Stomach (tissue), 9 donors: Measurements from ENCODE around the gene C22orf15. TPM values are rescaled to one million over a fixed set of nuclear protein-coding genes. Genes with fewer than 3 reads are reported as not detected.

Experiments
- DNase-seq, 2 donors: peaks; one replicate each; pipeline versions ENCODE4 v3.0.0 to v3.0.0-alpha.2; 2013 to 2019
- H3K27ac ChIP-seq, 5 donors: fragments of 200-600 bp in 4 of 5; sonication (generic) in 4 of 5; one replicate each; pipeline ENCODE4 v1.5.1; 2013 to 2019; ENCODE audit warnings: mild to moderate bottlenecking in 1 of 5, moderate library complexity in 1 of 5
- H3K27me3 ChIP-seq, 3 donors: fragments of 200-600 bp; sonication (generic); one replicate each; pipeline ENCODE4 v1.5.1; 2017 to 2019; ENCODE audit warnings: mixed run types in 1 of 3
- H3K36me3 ChIP-seq, 4 donors: fragments of 200-600 bp; sonication (generic); 1 replicate in 3 of 4; 2 replicates in 1 of 4; pipeline ENCODE4 v1.5.1; 2016 to 2019
- H3K4me1 ChIP-seq, 4 donors: fragments of 200-600 bp; sonication (generic); one replicate each; pipeline ENCODE4 v1.5.1; 2016 to 2019
- H3K4me3 ChIP-seq, 4 donors: fragments of 200-600 bp; sonication (generic) in 3 of 4; one replicate each; pipeline ENCODE4 v1.5.1; 2016 to 2019; ENCODE audit warnings: mild to moderate bottlenecking in 1 of 4
- H3K9me3 ChIP-seq, 4 donors: fragments of 200-600 bp; sonication (generic); one replicate each; pipeline ENCODE4 v1.5.1; 2016 to 2019
- CTCF ChIP-seq, 7 experiments: fragments of 450-650 bp in 4 of 7; fragments of 200-600 bp in 3 of 7; sonication (generic) in 3 of 7; IDR thresholded peaks; one replicate each; pipeline ENCODE4 v1.5.1; 2016 to 2019; ENCODE audit warnings: antibody characterized with exemption in 7 of 7, control low read depth in 2 of 7, mild to moderate bottlenecking in 1 of 7
- EP300 ChIP-seq: sonication (generic); formaldehyde crosslinking; IDR thresholded peaks from one replicate; pipeline ENCODE4 v1.6.1; 2017; ENCODE audit warnings: antibody characterized with exemption
- POLR2A ChIP-seq, 4 donors: fragments of 450-650 bp; IDR thresholded peaks; one replicate each; pipeline ENCODE4 v1.6.1; 2016; ENCODE audit warnings: antibody characterized with exemption in 4 of 4, control low read depth in 2 of 4, mild to moderate bottlenecking in 1 of 4, moderate library complexity in 1 of 4
- POLR2AphosphoS5 ChIP-seq, 3 donors: sonication (generic); formaldehyde crosslinking; IDR thresholded peaks; one replicate each; pipeline ENCODE4 v1.6.1; 2016; ENCODE audit warnings: antibody characterized with exemption in 3 of 3
- WGBS, 5 donors: extraction: QIAGEN DNeasy Blood & Tissue Kit in 3 of 5; methylation state at CpG; one replicate each; pipeline versions ENCODE4 v1.1.5 to v1.1.7; 2013 to 2018; 5-methylcytosine and 5-hydroxymethylcytosine counted together
- intact Hi-C: fragments of 100-400 bp; cut with DNase I; formaldehyde crosslinking; loops from one replicate; pipeline ENCODE4 v1.15.1; 2023; ENCODE audit warnings: low total_unique reads
- polyA plus RNA-seq, 3 donors: library from polyadenylated mRNA; stranded (reverse); fragments of 200-250 nt; gene quantifications; one replicate each; pipeline ENCODE4 v1.2.3, GENCODE V29; 2013
- total RNA-seq, 5 donors: library from RNA; depleted of rRNA; stranded (reverse); fragments of >200 nt; gene quantifications; one replicate each; pipeline versions ENCODE4 v1.1.0 to v1.2.3, GENCODE V29; 2014 to 2016
- donor health status: healthy with polysubstance abuse.
- donor health status: Bipolar disorder and iron deficiency.
- donor health status: healthy.

Gene C22orf15
- total and polyA plus RNA-seq, 8 donors: 0.05 TPM; not detected in 7

GRCh38 chr22:23715806-23716375 is 46.9 kb upstream of the C22orf15 start:
- TF ChIP-seq POLR2A (IDR thresholded peaks at IDR 0.05): no peak
- no peak for TF ChIP-seq EP300
- no peak for TF ChIP-seq CTCF (IDR thresholded peaks at IDR 0.05)
- no peak for TF ChIP-seq POLR2AphosphoS5 (IDR thresholded peaks at IDR 0.05)
- intact Hi-C loops: no loop called here
- Histone ChIP-seq H3K27me3 (no peaks in the 10 kb centered on the region), H3K9me3 (no peaks in the 10 kb centered on the region), H3K36me3 (peaks cover 10 to 42% (median 42%) of the 10 kb centered on the region in 4 donors), H3K27ac (peak overlapping the region in 1 of 5 donors; percentile 87), H3K4me3 (peak overlapping the region; percentile 60 to 96 (median 84)), H3K4me1 (peaks cover 10 to 24% (median 22%) of the 10 kb centered on the region in 4 donors)
- 72 to 77% (median 74%) methylated on average over 18 of the region's 18 CpGs for WGBS, 5 donors
- DNase-seq: no peak

DNA sequence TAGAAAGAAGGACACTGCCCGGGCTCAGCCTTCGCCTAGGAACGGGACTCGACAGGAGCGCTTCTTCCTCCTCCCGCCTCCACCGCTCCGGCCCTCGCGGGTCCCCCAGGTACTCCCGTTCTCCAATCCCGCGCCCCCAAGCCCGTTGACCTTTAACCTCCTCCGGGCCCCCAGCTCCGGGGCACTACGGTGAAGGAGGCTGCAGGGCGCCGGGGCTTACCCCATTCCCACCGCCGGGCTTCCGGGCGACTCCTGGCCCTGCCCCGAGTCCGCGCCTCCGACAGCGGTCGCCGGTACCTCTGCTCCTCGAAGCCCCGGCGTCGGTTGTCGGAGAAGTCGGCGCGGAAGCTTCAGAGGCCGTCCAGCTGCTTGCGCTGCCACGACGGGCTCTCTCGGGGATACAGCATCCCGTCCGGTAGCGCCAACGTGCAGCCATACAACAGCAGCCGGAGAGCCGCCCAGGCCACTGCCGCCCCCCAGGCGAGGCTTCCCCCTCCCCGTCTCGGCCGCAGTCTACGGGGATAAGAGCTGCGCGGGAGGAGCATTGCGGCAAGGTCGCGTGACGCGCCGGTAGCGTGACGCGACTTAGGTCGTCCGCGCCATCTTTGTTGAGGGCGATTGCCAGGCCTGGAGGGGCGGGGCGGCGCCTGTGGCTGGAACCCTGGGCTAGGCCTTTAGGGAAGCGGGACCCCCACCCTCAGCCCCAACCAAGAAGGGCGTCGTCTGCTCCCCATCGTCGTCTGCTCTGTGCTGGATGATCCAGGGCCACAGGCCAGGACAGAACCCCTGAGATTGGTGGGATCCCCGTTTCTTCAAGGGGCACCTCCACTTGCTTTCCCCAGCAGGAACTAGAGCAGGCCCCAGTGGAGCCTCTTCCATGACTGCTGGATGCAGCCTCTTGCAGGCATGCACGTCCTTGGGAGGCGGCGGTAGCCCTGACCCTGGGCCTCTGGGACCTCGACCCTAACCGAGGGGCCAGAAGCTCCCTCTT is 45.7 kb upstream of the C22orf15 start:
- Histone ChIP-seq H3K4me3 (peak overlapping the region; percentile 60 to 96 (median 84)), H3K4me1 (peaks cover 10 to 24% (median 22%) of the 10 kb centered on the region in 4 donors), H3K27ac (peak overlapping the region; percentile 66 to 89 (median 85)), H3K27me3 (no peaks in the 10 kb centered on the region), H3K36me3 (peaks cover 8 to 30% (median 30%) of the 10 kb centered on the region in 4 donors), H3K9me3 (no peaks in the 10 kb centered on the region)
- TF ChIP-seq CTCF (IDR thresholded peaks at IDR 0.05) (no peak), POLR2AphosphoS5 (IDR thresholded peaks at IDR 0.05) (peak; percentile 89 to 97 (median 92)), EP300 (no peak), POLR2A (IDR thresholded peaks at IDR 0.05) (peak in 1 of 4 donors; percentile 25)
- WGBS, 5 donors: 5 to 13% (median 5%) methylated on average over 38 to 84 of the region's 84 CpGs
- intact Hi-C loops: no loop called here
- DNase-seq: peak; percentile 87 to 95

DNA sequence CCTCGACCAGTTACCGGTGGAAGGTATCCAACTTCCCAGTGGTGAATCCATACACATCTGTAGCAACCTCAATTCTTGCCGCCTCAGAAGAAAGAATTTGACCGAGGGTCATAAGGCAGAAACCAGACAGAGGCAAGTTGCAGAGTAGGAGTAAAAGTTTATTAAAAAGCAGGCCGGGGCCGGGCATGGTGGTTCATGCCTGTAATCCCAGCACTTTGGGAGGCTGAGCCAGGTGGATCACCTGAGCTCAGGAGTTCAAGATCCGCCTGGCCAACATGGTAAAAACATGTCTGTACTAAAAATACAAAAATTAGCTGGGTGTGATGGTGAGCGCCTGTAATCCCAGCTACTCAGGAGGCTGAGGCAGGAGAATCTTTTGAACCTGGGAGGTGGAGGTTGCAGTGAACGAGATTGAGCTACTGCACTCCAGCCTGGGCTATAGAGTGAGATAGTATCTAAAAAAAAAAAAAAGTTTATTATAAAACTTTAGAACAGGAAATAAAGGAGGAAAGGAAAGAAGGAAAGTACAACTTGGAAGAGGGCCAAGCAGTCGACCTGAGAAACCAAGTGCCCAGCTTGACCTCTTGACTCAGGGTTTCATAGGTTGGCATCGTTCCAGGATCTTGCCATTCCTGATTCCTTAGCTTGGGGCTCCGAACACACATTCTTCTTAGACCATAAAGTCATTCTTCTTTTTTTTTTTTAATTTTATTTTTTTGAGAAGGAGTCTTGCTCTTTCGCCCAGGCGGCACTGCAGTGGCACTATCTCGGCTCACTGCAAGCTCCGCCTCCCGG is 44.2 kb upstream of the C22orf15 start:
- DNase-seq: no peak
- Histone ChIP-seq H3K27ac (no peak overlapping the region), H3K4me3 (no peak overlapping the region), H3K4me1 (peaks cover 10 to 24% (median 22%) of the 10 kb centered on the region in 4 donors), H3K36me3 (peaks cover 4 to 16% (median 15%) of the 10 kb centered on the region in 4 donors), H3K27me3 (no peaks in the 10 kb centered on the region), H3K9me3 (no peaks in the 10 kb centered on the region)
- no peak for TF ChIP-seq POLR2A (IDR thresholded peaks at IDR 0.05)
- no peak for TF ChIP-seq EP300
- TF ChIP-seq POLR2AphosphoS5 (IDR thresholded peaks at IDR 0.05): no peak
- 81 to 84% (median 83%) methylated on average over 17 of the region's 17 CpGs for WGBS, 5 donors
- intact Hi-C loops: no loop called here

DNA sequence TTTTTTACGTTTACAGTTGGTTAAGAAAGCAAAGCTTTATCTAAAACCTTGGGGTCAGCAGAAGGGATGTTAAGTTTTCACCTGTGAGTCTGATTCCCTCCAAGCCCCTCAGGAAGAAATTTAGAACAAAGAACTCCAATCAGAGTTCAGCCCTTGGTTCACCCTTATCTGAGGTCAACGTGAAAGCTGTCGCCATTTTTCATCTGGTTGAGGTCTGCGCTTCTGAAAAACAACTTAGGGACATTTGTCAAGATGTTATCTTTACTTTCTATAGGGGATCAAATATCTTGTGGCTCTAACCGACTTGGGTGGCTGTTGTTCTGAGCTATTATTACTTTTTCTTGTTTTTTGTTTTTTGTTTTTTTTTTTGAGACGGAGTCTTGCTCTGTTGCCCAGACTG is 41.9 kb upstream of the C22orf15 start:
- H3K27me3 ChIP-seq: no peaks in the 10 kb centered on the region
- WGBS, 5 donors: 42 to 56% (median 54%) methylated on average over 6 of the region's 6 CpGs
- intact Hi-C loops: no loop called here
- H3K27ac ChIP-seq: no peak overlapping the region
- no peak for DNase-seq
- no peak overlapping the region for H3K4me3 ChIP-seq
- H3K4me1 ChIP-seq: peaks cover 9 to 15% (median 14%) of the 10 kb centered on the region in 4 donors
- no peak for TF ChIP-seq POLR2AphosphoS5 (IDR thresholded peaks at IDR 0.05)
- no peaks in the 10 kb centered on the region for H3K9me3 ChIP-seq
- H3K36me3 ChIP-seq: no peaks in the 10 kb centered on the region

DNA sequence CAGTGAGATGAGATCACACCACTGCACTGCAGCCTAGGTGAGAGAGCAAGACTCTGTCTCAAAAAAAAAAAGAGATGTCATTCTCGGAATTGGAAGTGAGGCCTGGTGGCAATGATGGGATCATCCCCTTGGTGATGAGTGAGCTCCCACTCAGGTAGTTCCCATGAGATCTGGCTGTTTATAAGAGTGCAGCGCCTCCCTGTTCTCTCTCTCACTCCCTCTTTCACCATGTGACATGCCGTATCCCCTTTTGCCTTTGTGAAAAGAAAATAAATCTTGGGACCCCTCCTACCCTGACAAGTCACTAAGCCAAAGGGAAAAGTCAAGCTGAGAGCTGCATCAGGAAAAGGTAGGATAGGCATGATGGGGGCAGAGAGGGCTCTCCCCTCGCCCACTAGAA is 40.6 kb upstream of the C22orf15 start:
- no peak overlapping the region for H3K4me3 ChIP-seq
- H3K9me3 ChIP-seq: no peaks in the 10 kb centered on the region
- no peak overlapping the region for H3K27ac ChIP-seq
- intact Hi-C loops: no loop called here
- H3K36me3 ChIP-seq: no peaks in the 10 kb centered on the region
- TF ChIP-seq EP300 (no peak), POLR2A (IDR thresholded peaks at IDR 0.05) (no peak), POLR2AphosphoS5 (IDR thresholded peaks at IDR 0.05) (no peak), CTCF (IDR thresholded peaks at IDR 0.05) (no peak)
- 69 to 86% (median 76%) methylated on average over 4 of the region's 4 CpGs for WGBS, 5 donors
- DNase-seq: no peak
- H3K27me3 ChIP-seq: no peaks in the 10 kb centered on the region
- peaks cover 3 to 5% (median 5%) of the 10 kb centered on the region in 4 donors for H3K4me1 ChIP-seq
